GM19035 (cell line): ENCODE measurements around the gene CD86.
A peak's percentile ranks its signal among the peaks of the same experiment; 100 is the strongest.

Source experiments
- ATAC-seq: cut with Tn5 transposase; IDR thresholded peaks from one replicate; pipeline ENCODE4 v1.9.1; 2021; ENCODE audit not compliant: unreplicated experiment

Gene CD86

GRCh38 chr3:122091602-122092295 lies 36.6 kb downstream of the CD86 start:
- peak; percentile 30 for ATAC-seq

GRCh38 chr3:122092460-122093165 lies 37.5 kb downstream of the CD86 start:
- ATAC-seq: no peak

- peak; percentile 51 for ATAC-seq
These were observed 39.0 kb downstream of the CD86 start for GRCh38 chr3:122094125-122094524.

GRCh38 chr3:122094693-122095092 lies 39.5 kb downstream of the CD86 start:
- ATAC-seq: no peak

GRCh38 chr3:122097141-122097540 lies 42.0 kb downstream of the CD86 start:
- no peak for ATAC-seq

GRCh38 chr3:122098611-122099010 lies 43.4 kb downstream of the CD86 start:
- ATAC-seq: no peak

- no peak for ATAC-seq
These were observed 44.1 kb downstream of the CD86 start for GRCh38 chr3:122099255-122099654.

GRCh38 chr3:122100083-122100482 lies 44.9 kb downstream of the CD86 start:
- ATAC-seq: no peak

- ATAC-seq: peak; percentile 36
These were observed 45.7 kb downstream of the CD86 start for GRCh38 chr3:122100591-122101463.

GRCh38 chr3:122101646-122102045 lies 46.5 kb downstream of the CD86 start:
- ATAC-seq: peak; percentile 51

GRCh38 chr3:122102191-122102935 lies 47.2 kb downstream of the CD86 start:
- peak; percentile 36 for ATAC-seq

GRCh38 chr3:122103821-122104514 lies 48.8 kb downstream of the CD86 start:
- no peak for ATAC-seq

GRCh38 chr3:122104515-122105194 lies 49.5 kb downstream of the CD86 start:
- ATAC-seq: no peak

GRCh38 chr3:122105626-122106025 lies 50.5 kb downstream of the CD86 start:
- ATAC-seq: no peak

GRCh38 chr3:122107171-122107570 lies 52.0 kb downstream of the CD86 start:
- ATAC-seq: no peak

- no peak for ATAC-seq
These were observed 56.8 kb downstream of the CD86 start for GRCh38 chr3:122111974-122112373.

GRCh38 chr3:122112754-122113153 lies 57.6 kb downstream of the CD86 start:
- no peak for ATAC-seq

GRCh38 chr3:122123850-122124249 lies 68.7 kb downstream of the CD86 start:
- ATAC-seq: no peak

GRCh38 chr3:122132949-122133540 lies 77.9 kb downstream of the CD86 start:
- no peak for ATAC-seq
